GM21786 (cell line): ENCODE data around the gene NEO1.

ENCODE experiments used
- ATAC-seq: cut with Tn5 transposase; IDR thresholded peaks from one replicate; pipeline ENCODE4 v1.9.1; 2021; ENCODE audit not compliant: unreplicated experiment

Gene NEO1

GRCh38 chr15:73247331-73247730, 195.1 kb downstream of the NEO1 start:
- ATAC-seq: no peak

- no peak for ATAC-seq
Measured at GRCh38 chr15:73249499-73249898, 197.2 kb downstream of the NEO1 start.

- no peak for ATAC-seq
Measured at GRCh38 chr15:73254598-73254997, 202.3 kb downstream of the NEO1 start.

GRCh38 chr15:73258271-73259108, 206.2 kb downstream of the NEO1 start:
- no peak for ATAC-seq

- ATAC-seq: no peak
Measured at GRCh38 chr15:73264881-73265280, 212.6 kb downstream of the NEO1 start.

GRCh38 chr15:73265536-73266153, 213.4 kb downstream of the NEO1 start:
- no peak for ATAC-seq

- ATAC-seq: no peak
Measured at GRCh38 chr15:73268457-73268856, 216.2 kb downstream of the NEO1 start.

GRCh38 chr15:73270366-73271097, 218.3 kb downstream of the NEO1 start:
- no peak for ATAC-seq

- ATAC-seq: no peak
Measured at GRCh38 chr15:73273181-73274002, 221.1 kb downstream of the NEO1 start.

GRCh38 chr15:73275862-73276261, 223.6 kb downstream of the NEO1 start:
- ATAC-seq: no peak

GRCh38 chr15:73282567-73283365, 230.5 kb downstream of the NEO1 start:
- ATAC-seq: no peak

- ATAC-seq: no peak
Measured at GRCh38 chr15:73283366-73283962, 231.2 kb downstream of the NEO1 start.

- ATAC-seq: no peak
Measured at GRCh38 chr15:73284090-73284716, 231.9 kb downstream of the NEO1 start.

GRCh38 chr15:73286311-73286710, 234.0 kb downstream of the NEO1 start:
- no peak for ATAC-seq

GRCh38 chr15:73287019-73287418, 234.8 kb downstream of the NEO1 start:
- ATAC-seq: no peak

GRCh38 chr15:73291441-73291840, 239.2 kb downstream of the NEO1 start:
- no peak for ATAC-seq

- no peak for ATAC-seq
Measured at GRCh38 chr15:73293773-73294172, 241.5 kb downstream of the NEO1 start.

GRCh38 chr15:73295630-73296286, 243.5 kb downstream of the NEO1 start:
- no peak for ATAC-seq
